ENCODE results near the gene TSC2. TPM values are rescaled to one million over a fixed set of nuclear protein-coding genes. Genes with fewer than 3 reads are reported as not detected.

The TSC2 gene
- total RNA-seq, 1 experiment from 2014 or later: 47.7 TPM

DNA sequence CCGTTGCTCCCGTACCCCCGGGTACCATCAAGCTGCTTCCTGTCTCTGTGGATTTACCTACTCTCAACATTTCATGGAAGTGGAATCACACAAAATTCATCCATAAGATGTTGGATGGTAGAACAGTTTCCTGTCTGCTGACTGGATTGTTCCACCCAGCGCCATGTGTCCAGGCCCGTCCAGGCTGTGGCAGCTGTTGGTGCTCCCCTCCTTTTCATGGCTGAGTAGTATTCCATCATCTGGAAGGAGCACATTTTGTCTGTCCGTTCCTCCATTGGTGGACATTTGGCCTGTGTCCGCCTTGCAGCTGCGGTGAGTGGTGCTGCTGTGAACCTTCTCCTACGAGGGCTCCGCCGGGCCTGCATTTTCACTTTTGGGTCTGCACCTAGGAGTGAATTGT lies 18.4 kb downstream of the TSC2 start:
- DNase-seq (ENCODE audit: low spot score): no peak

DNA sequence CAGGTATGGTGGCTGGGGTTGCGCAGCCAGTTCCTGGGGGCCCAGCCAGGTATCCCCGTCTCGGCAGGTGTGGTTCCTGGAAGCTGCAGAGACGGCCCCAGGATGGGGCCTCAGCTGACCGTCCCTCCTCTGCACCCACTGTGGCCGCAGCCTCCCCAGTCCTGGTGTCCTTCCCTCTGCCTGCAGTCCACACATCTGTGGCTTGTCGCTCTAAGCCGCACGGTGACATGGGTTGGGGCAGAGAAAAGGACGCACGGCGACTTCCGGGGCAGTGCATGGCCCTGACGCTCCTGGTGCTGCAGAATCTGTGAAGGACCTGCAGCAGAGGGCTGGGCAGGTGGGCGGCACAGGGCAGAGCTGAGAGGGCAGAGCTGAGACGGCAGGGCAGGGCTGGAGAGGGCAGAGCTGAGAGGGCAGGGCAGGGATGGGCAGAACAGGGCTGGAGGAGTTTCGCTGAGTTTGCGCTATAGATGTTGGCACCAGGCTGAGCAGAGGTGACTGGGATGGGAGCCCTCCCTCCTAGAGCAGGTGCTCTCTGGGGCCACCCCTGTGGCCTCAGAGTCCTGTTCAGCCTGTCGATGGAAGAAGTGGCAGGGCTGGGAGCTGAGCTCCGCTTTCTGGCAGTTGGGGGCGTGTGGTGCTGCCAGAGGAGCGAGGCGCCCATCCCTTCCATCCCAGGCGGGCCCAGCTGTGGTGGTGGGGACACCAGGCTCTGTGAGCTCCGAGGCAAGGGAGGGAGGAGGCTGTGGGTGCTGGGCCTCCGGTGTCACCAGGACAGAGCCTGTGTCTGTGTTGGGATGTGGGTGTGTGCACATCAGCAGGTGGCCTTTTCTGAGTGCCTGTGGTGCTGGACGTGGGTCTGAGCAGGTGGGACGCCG lies 23.0 kb downstream of the TSC2 start:
- DNase-seq (ENCODE audit: low spot score): no peak

DNA sequence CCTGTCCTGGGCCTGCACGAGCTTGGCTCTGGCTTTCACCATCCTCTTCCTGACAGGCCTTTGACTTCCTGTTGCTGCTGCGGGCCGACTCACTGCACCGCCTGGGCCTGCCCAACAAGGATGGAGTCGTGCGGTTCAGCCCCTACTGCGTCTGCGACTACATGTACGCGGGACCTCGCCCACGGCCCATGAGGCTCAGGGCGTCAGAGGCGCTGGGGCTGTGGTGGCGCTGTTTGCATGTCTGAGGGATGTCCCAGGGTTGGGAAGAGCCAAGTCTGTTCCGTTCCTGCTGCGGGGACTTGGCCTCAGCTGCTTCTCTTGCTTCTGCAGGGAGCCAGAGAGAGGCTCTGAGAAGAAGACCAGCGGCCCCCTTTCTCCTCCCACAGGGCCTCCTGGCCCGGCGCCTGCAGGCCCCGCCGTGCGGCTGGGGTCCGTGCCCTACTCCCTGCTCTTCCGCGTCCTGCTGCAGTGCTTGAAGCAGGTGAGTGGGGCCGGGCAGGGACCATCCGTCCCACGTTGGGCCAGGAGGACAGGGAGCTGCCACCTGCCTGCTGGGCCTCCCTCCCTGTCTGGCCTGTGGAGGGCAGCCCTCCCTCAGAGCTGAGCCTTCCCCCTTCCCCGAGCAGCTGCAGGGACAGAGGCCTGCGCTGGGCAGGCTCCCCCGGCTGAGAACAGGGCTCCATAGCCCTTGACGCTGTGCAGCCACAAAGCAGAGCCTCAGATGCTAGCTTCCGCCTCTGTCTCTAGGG lies 23.8 kb downstream of the TSC2 start:
- DNase-seq (ENCODE audit: low spot score): no peak

- no peak for DNase-seq (ENCODE audit: low spot score)
Observed at GRCh38 chr16:2072926-2073325, 25.1 kb downstream of the TSC2 start.

- DNase-seq (ENCODE audit: low spot score): no peak
Observed at GRCh38 chr16:2074071-2074470, 26.3 kb downstream of the TSC2 start.

- no peak for DNase-seq (ENCODE audit: low spot score)
Observed at GRCh38 chr16:2075631-2076030, 27.8 kb downstream of the TSC2 start.

GRCh38 chr16:2076072-2076865 lies 28.5 kb downstream of the TSC2 start:
- no peak for DNase-seq (ENCODE audit: low spot score)

DNA sequence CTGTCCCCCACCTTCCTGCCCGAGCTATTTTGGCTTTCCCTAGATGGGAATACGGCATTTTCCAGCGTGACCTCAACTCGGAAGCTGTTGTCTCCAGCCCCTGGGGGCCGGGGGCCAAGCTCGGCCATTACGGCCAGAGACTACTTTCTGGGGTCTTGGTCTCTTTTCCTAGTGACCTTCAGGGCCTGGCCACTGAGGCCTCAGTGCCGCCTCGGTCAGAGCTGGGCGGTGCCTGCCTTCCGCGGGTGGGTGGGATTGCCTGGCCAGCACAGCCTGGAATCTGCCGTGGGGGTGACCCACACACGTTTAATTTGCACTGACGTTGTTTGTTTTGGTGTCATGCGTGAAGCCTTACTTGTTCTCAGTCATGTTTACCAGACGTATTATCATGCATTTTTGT lies 29.2 kb downstream of the TSC2 start:
- no peak for DNase-seq (ENCODE audit: low spot score)

DNA sequence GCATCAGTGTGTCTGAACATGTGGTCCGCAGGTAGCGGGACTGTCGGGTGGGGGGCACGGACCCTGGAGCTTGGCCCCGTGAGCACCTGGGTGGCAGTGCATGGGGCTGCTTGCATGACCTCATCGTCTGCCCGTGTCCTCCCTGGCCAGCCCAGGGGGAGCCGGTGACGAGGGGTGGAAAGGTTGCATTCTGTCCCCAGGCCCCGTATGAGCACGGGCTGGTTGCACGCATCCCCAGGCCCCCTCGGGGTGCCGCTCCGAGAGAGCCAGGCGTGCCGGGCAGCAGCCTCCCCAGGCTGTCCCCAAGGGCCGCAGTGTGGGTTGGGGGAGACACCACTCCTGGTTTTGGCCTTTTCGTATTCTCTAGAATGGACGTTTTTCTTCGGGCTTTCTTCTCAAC lies 29.9 kb downstream of the TSC2 start:
- DNase-seq (ENCODE audit: low spot score): no peak

DNA sequence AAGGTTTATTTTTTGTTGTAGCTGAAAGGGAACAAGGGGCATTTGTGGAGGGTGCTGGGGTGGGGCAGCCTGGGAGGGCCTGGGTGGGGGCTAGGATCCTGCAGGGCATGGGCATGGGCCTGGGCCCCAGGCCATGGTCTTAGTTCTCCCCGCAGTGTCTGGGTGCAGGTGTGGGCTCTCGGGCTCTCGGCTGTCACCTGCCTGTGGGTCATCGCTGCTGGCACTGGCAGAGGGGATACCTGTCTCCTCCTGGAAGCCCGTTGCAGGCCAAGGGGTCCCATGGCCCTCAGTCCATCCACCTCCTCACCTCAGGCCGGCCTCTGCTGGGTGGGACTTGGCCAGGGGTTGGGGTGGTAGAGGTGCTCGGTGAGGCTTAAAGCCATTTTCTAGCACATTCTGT lies 30.3 kb downstream of the TSC2 start:
- DNase-seq (ENCODE audit: low spot score): no peak

DNA sequence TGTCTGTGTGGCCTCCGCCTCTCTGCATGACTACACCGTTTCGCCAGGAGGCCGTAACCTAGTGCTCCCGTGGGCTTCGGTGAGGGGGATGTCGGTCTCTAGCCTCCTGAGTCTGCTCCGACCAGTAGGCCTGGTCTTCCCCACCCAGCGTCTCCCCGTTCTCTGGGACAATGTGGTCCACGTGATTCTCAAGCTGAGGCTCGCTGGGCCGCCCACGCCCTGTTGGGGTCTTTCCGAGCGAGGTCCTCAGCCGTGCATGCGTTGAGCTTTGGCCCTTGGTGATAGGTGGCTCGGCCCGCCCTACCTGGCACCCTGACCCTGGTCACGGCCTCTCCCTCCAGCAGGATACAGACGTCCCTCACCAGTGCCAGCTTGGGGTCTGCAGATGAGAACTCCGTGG lies 30.9 kb downstream of the TSC2 start:
- no peak for DNase-seq (ENCODE audit: low spot score)

GRCh38 chr16:2079311-2079800 lies 31.6 kb downstream of the TSC2 start:
- no peak for DNase-seq (ENCODE audit: low spot score)

- no peak for DNase-seq (ENCODE audit: low spot score)
Observed at GRCh38 chr16:2079991-2080390, 32.2 kb downstream of the TSC2 start.

DNA sequence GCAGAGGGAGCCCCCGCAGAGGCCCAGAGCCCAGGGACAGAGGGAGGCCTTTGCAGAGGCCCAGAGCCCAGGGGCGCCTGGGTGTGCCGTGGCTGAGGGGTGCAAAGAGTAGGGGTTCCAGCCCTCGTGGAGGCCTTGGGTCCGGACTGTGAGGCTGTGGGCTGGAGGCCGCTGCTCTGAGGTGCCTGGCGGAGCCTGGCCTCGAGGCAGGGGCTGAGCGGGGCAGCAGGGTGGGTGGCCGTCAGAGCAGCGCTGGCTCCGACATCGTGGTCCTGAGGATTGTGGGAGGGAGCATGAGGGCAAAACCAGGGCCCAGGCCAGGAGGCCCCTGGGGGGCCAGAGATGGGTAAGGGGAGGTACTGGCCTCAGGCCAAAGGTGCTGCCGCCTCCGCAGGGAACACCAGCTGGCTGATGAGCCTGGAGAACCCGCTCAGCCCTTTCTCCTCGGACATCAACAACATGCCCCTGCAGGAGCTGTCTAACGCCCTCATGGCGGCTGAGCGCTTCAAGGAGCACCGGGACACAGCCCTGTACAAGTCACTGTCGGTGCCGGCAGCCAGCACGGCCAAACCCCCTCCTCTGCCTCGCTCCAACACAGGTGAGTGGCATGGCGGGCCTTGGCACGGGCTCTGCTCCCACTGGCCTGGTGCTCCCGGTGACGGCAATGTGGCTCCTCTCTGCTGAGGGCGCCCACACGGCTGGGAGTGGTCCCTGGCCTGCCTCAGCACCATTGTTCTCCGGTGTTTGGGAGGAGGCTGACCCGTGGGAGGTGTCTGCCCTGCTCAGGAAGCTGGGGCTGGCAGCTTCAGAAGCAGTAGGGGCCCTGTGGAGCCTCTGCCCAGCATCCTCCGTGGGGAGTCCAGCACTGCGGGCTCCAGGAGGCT lies 33.7 kb downstream of the TSC2 start:
- DNase-seq (ENCODE audit: low spot score): no peak

DNA sequence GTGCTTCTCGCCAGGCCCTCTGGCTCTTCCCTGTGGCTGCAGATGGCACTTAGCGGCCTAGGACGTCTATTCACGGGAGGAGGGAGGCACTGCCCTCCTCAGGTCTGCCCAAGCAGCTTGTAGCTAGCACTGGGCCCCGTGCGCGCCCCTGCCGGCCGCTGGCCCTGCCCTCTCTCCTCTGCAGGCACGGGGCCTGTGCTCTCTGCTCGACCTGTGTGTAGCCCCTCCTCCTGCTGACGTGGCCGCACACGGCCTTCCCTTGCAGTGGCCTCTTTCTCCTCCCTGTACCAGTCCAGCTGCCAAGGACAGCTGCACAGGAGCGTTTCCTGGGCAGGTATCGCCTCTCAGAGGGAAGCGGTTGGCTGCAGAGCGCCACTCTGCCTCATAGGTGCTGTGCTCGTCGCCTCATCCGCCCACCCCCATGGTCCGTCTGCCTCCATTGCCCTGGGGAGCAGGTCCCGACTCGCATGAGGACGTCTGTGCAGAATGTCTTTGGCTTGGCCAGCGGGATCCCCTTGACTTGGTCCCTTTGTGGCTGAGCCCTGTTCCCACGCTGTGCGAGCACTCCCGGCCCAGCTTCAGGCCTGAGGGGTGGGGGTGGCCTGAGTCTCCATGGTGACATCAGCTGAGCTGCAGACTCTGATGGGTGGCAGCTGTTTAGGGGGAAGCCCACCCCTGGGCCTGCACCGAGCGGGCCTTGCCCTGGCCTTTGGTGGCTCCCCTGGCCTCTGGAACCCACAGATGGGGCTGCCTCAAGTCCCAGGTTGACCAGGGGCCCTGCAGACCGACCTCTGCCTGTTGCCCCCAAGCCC lies 34.6 kb downstream of the TSC2 start:
- DNase-seq (ENCODE audit: low spot score): no peak

DNA sequence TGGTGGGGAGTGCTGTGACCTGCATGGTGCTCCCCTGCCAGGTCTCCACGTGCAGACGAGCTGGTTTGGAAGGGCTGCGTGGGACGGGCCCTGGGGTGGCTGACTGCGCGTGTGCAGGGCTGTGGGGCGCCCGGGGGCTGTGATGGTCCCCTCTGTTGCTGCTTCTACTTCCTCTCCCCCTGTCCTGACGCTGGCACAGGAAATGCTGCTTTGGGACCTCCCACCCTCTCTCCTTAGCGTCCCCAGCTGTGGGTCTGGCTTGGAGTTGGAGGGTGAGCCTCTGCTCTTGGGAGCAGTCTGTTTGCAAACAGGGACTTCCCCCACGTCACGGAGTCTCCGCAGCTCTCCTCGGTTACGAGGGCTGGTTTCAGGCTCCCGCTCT lies 35.2 kb downstream of the TSC2 start:
- DNase-seq (ENCODE audit: low spot score): no peak

GRCh38 chr16:2083409-2083808 lies 35.6 kb downstream of the TSC2 start:
- no peak for DNase-seq (ENCODE audit: low spot score)

DNA sequence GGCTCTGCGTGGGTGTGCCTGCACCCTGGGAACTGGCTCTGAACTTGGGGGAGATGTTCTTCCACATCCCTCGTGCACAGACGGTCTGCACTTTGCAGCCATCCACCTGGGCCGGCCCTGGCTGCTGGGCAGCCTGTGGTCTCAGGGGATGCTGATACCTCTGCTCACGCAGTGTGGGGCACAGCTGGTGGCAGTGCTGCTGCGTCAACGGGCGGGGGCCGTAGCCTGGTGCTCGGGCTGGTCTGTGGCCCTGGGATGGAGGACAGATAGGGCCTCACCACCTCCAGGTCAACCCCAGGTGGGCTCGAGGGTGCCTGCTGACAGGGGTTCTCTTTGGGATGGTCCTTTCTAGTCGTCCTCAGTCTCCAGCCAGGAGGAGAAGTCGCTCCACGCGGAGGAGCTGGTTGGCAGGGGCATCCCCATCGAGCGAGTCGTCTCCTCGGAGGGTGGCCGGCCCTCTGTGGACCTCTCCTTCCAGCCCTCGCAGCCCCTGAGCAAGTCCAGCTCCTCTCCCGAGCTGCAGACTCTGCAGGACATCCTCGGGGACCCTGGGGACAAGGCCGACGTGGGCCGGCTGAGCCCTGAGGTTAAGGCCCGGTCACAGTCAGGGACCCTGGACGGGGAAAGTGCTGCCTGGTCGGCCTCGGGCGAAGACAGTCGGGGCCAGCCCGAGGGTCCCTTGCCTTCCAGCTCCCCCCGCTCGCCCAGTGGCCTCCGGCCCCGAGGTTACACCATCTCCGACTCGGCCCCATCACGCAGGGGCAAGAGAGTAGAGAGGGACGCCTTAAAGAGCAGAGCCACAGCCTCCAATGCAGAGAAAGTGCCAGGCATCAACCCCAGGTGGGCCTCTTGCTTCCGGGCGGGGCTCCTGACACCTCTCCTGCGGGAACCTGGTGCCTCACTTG lies 36.3 kb downstream of the TSC2 start:
- DNase-seq (ENCODE audit: low spot score): no peak

DNA sequence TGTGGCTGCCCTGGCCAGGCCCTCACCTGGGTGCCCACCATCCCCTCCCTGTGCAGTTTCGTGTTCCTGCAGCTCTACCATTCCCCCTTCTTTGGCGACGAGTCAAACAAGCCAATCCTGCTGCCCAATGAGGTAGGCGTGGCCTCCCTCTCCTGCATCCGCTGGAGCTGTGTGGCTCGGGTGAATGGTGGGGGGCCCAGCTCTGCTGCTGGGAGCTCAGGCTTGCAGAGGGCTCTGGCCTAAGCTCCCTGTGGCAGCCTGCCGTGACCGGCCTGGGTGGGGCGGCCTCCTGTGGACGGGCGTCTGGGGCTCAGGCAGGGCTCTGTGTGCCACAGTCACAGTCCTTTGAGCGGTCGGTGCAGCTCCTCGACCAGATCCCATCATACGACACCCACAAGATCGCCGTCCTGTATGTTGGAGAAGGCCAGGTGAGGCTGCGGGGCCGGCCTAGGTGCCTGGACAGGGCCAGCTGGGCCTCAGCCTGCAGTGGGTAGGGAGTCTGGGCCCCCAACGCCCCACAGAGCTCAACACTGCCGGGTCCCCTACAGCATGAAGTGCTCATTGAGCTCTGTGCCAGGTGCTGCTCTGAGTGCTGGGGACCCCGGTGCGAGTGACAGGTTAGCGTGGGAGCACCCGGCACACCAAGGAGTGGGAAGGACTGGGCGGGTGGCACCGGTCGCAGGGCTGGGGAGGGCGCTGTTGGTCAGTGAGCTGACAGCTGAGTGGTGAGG lies 37.3 kb downstream of the TSC2 start:
- DNase-seq (ENCODE audit: low spot score): no peak

Data from A172 (cell line).